Kidney epithelial cell (primary cell): ENCODE data around the gene EAF2. TPM values are rescaled to one million over a fixed set of nuclear protein-coding genes. Genes with fewer than 3 reads are reported as not detected.

Source experiments
- DNase-seq: peaks from one replicate; pipeline ENCODE4 v3.0.0-alpha.2; 2010; ENCODE audit warnings: low read depth
- H3K27me3 ChIP-seq: 2 replicates; pipeline ENCODE4 v1.6.0; 2011; ENCODE audit warnings: low read length; ENCODE audit not compliant: control insufficient read depth, insufficient read depth
- H3K36me3 ChIP-seq: 2 replicates; pipeline ENCODE4 v1.5.1; 2011; ENCODE audit warnings: low read length; ENCODE audit not compliant: control insufficient read depth, insufficient read depth
- H3K4me3 ChIP-seq: 2 replicates; pipeline ENCODE4 v1.5.1; 2011; ENCODE audit warnings: low read depth, mild to moderate bottlenecking, control low read depth, low read length
- total RNA-seq: library from RNA; depleted of rRNA; stranded (reverse); fragments of >200 nt; gene quantifications from 2 replicates; pipeline ENCODE4 v1.2.3, GENCODE V29; 2015
- TF ChIP-seq, protein P1 (sequence below): IDR thresholded peaks from 2 replicates; pipeline ENCODE4 v1.5.1; 2011; ENCODE audit warnings: mild to moderate bottlenecking, moderate library complexity, low read length, control low read depth, inconsistent platforms; ENCODE audit not compliant: insufficient read depth, poor library complexity, severe bottlenecking

EAF2 gene
- total RNA-seq, 1 donor from 2014 or later, result 1.1 TPM

GRCh38 chr3:121926380-121926779 lies 91.4 kb downstream of the EAF2 start:
- H3K4me3 ChIP-seq, result no peak overlapping the region
- H3K27me3 ChIP-seq, result no peaks in the 10 kb centered on the region
- TF ChIP-seq, protein P1, sequence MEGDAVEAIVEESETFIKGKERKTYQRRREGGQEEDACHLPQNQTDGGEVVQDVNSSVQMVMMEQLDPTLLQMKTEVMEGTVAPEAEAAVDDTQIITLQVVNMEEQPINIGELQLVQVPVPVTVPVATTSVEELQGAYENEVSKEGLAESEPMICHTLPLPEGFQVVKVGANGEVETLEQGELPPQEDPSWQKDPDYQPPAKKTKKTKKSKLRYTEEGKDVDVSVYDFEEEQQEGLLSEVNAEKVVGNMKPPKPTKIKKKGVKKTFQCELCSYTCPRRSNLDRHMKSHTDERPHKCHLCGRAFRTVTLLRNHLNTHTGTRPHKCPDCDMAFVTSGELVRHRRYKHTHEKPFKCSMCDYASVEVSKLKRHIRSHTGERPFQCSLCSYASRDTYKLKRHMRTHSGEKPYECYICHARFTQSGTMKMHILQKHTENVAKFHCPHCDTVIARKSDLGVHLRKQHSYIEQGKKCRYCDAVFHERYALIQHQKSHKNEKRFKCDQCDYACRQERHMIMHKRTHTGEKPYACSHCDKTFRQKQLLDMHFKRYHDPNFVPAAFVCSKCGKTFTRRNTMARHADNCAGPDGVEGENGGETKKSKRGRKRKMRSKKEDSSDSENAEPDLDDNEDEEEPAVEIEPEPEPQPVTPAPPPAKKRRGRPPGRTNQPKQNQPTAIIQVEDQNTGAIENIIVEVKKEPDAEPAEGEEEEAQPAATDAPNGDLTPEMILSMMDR, result no peak
- H3K36me3 ChIP-seq, result no peaks in the 10 kb centered on the region
- DNase-seq, result no peak

Other genes with a start within 250 kb of the EAF2 start
- gene FBXO40, start 241.8 kb upstream of the EAF2 start, total RNA-seq, result under 0.01 TPM in 1 of 2 replicates, not detected in the other
- gene HCLS1, start 174.3 kb upstream of the EAF2 start, total RNA-seq, result 0.92 and 1.1 TPM in 2 replicates
- gene GOLGB1, start 85.5 kb upstream of the EAF2 start, total RNA-seq, result 34.4 and 112 TPM in 2 replicates
- gene IQCB1, start 149 bp upstream of the EAF2 start, total RNA-seq, result 16.0 and 16.6 TPM in 2 replicates
- gene SLC15A2, start 59.2 kb downstream of the EAF2 start, total RNA-seq, result 0.07 and 0.63 TPM in 2 replicates
- gene ILDR1, start 187.0 kb downstream of the EAF2 start, total RNA-seq, result 3.7 and 4.4 TPM in 2 replicates
- not detected in 2 replicates for gene CD86, start 220.2 kb downstream of the EAF2 start, total RNA-seq